Neural cell (in vitro differentiated cells): ENCODE results near the gene DNER. TPM values are rescaled to one million over a fixed set of nuclear protein-coding genes. Genes with fewer than 3 reads are reported as not detected.

ENCODE experiments used
- H2AFZ ChIP-seq: fragments of 200-600, 300-800 bp; sonication (generic), shearing (Covaris generic); 2 replicates; pipeline ENCODE4 v1.6.0; 2014; ENCODE audit warnings: low read depth, mild to moderate bottlenecking, antibody characterized with exemption, low read length, moderate library complexity
- H3F3A ChIP-seq: fragments of 200-600 bp; shearing (Covaris generic); 2 replicates; pipeline ENCODE4 v1.6.1; 2016; ENCODE audit warnings: mild to moderate bottlenecking, moderate library complexity, mixed read lengths, antibody characterized with exemption, low read length; ENCODE audit not compliant: insufficient read depth, poor library complexity, severe bottlenecking
- H3K27ac ChIP-seq: fragments of 200-600, 300-800 bp; sonication (generic), shearing (Covaris generic); 2 replicates; pipeline ENCODE4 v1.5.1; 2014; ENCODE audit warnings: mild to moderate bottlenecking, low read length, moderate library complexity
- H3K27me3 ChIP-seq: fragments of 300-800, 200-600 bp; sonication (generic), shearing (Covaris generic); 2 replicates; pipeline ENCODE4 v1.6.0; 2014; ENCODE audit warnings: mild to moderate bottlenecking, low read depth, low read length, moderate library complexity; ENCODE audit not compliant: insufficient read depth
- H3K36me3 ChIP-seq: fragments of 300-800, 200-600 bp; sonication (generic), shearing (Covaris generic); 2 replicates; pipeline ENCODE4 v1.5.1; 2014; ENCODE audit warnings: mild to moderate bottlenecking, antibody characterized with exemption, low read length, moderate library complexity; ENCODE audit not compliant: insufficient read depth
- H3K4me2 ChIP-seq: fragments of 300-800, 200-600 bp; sonication (generic), shearing (Covaris generic); 2 replicates; pipeline ENCODE4 v1.6.0; 2014; ENCODE audit warnings: mild to moderate bottlenecking, low read length
- H3K4me3 ChIP-seq: fragments of 300-800, 200-600 bp; sonication (generic), shearing (Covaris generic); 2 replicates; pipeline ENCODE4 v1.5.1; 2014; ENCODE audit warnings: mild to moderate bottlenecking, low read length, moderate library complexity
- H3K79me2 ChIP-seq: fragments of 200-600 bp; shearing (Covaris generic); replicated peaks from 2 replicates; pipeline ENCODE4 v1.6.0; 2014; ENCODE audit warnings: mild to moderate bottlenecking, low read length, moderate library complexity; ENCODE audit not compliant: insufficient read depth
- H3K9ac ChIP-seq: fragments of 300-800, 200-600 bp; sonication (generic), shearing (Covaris generic); 2 replicates; pipeline ENCODE4 v1.6.1; 2016; ENCODE audit warnings: mild to moderate bottlenecking, low read length, mixed read lengths
- H3K9me2 ChIP-seq: fragments of 200-600 bp; shearing (Covaris generic); 2 replicates; pipeline ENCODE4 v1.6.1; 2016; ENCODE audit warnings: mild to moderate bottlenecking, low read length, mixed read lengths; ENCODE audit not compliant: insufficient read depth
- H3K9me3 ChIP-seq: fragments of 200-600, 300-800 bp; sonication (generic), shearing (Covaris generic); 2 replicates; pipeline ENCODE4 v1.6.1; 2016; ENCODE audit warnings: mild to moderate bottlenecking, mixed run types, low read length, moderate library complexity, mixed read lengths
- H4K20me1 ChIP-seq: fragments of 200-600 bp; shearing (Covaris generic); 2 replicates; pipeline ENCODE4 v1.6.1; 2016; ENCODE audit warnings: mild to moderate bottlenecking, mixed run types; ENCODE audit not compliant: insufficient read depth
- EP300 ChIP-seq: fragments of 450-650 bp; conservative IDR thresholded peaks from 2 replicates; pipeline ENCODE4 v1.6.1; 2014; ENCODE audit warnings: antibody characterized with exemption, mild to moderate bottlenecking, moderate library complexity; ENCODE audit not compliant: poor library complexity, severe bottlenecking
- EZH2 ChIP-seq: fragments of 200-600, 300-800 bp; shearing (Covaris generic), sonication (generic); IDR thresholded peaks from 2 replicates; pipeline ENCODE4 v1.6.1; 2014; ENCODE audit warnings: antibody characterized with exemption, low read length, borderline replicate concordance, mild to moderate bottlenecking; ENCODE audit not compliant: insufficient read depth, poor library complexity, severe bottlenecking
- MXI1 ChIP-seq: fragments of 450-650 bp; conservative IDR thresholded peaks from 2 replicates; pipeline ENCODE4 v1.6.1; 2014; ENCODE audit warnings: antibody characterized with exemption, mild to moderate bottlenecking; ENCODE audit not compliant: poor library complexity, severe bottlenecking
- POLR2AphosphoS5 ChIP-seq: IDR thresholded peaks from 2 replicates; pipeline ENCODE4 v1.6.1; 2012
- RAD21 ChIP-seq: fragments of 450-650 bp; conservative IDR thresholded peaks from 2 replicates; pipeline ENCODE4 v1.6.1; 2014; ENCODE audit warnings: antibody characterized with exemption, mild to moderate bottlenecking, moderate library complexity
- SMC3 ChIP-seq: fragments of 450-650 bp; conservative IDR thresholded peaks from 2 replicates; pipeline ENCODE4 v1.6.1; 2014; ENCODE audit warnings: antibody characterized with exemption, mild to moderate bottlenecking, moderate library complexity; ENCODE audit not compliant: poor library complexity
- TAF1 ChIP-seq: IDR thresholded peaks from 2 replicates; pipeline ENCODE4 v1.6.1; 2012; ENCODE audit warnings: low read depth
- polyA plus RNA-seq: library from polyadenylated mRNA; depleted of rRNA; stranded (reverse); fragments of >200 nt; gene quantifications from 2 replicates; pipeline ENCODE4 v1.2.3, GENCODE V29; 2014
- TF ChIP-seq, protein P1 (sequence below): fragments of 450-650 bp; IDR thresholded peaks from 2 replicates; pipeline ENCODE4 v1.5.1; 2014; ENCODE audit warnings: antibody characterized with exemption, mild to moderate bottlenecking, moderate library complexity; ENCODE audit not compliant: poor library complexity, severe bottlenecking
- TF ChIP-seq, protein P2 (sequence below): IDR thresholded peaks from 2 replicates; pipeline ENCODE4 v1.6.1; 2012; ENCODE audit warnings: borderline replicate concordance

Gene DNER
- polyA plus RNA-seq, 1 donor from 2014 or later: 310 TPM

DNA sequence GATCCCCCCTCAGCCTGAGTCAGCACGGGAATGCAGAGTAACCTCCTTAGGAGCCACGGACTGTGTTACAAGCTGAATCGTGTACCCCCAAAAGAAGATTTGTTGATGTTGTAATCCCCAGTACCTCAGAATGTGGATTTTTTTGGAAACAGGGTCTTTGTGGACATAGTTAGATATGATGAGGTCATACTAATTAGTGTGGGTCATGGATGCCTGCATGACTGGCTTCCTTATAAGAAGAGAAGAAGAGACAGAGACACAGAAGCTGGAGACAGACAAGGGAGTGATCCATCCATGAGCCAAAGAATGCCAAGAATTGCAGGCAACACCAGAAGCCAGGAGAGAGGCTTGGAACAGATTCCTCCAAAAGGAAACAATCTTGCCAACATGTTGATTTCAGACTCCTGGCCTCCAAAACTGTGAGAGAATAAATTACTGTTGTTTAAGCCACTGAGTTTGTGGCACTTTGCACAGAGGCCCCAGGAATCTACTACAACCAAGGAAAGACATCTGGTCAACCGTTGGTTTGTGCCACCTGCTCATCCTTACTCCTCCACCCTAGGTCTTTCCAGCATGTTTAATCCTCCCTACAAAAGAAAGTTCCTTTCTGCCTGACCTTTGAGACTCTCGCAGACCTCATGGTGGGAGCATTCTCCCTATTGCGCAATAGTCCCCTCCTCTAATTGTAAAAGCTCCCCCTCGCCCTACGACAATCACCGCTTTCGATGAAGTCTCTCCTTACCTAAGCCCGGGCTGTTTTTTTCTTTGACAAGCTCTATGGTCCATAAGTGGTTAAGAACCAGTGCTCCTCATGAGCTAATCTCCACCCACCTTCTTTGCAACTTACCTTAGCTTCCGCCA lies 91.6 kb downstream of the DNER start:
- H3F3A ChIP-seq: no peaks in the 10 kb centered on the region
- no peaks in the 10 kb centered on the region for H3K27me3 ChIP-seq
- no peaks in the 10 kb centered on the region for H4K20me1 ChIP-seq
- no peaks in the 10 kb centered on the region for H3K9me2 ChIP-seq
- H2AFZ ChIP-seq: no peak overlapping the region
- peaks cover 25% of the 10 kb centered on the region for H3K79me2 ChIP-seq
- H3K27ac ChIP-seq: no peak overlapping the region
- H3K4me3 ChIP-seq: no peak overlapping the region
- H3K9ac ChIP-seq: no peak overlapping the region
- H3K36me3 ChIP-seq: no peaks in the 10 kb centered on the region
- no peak overlapping the region for H3K4me2 ChIP-seq
- H3K9me3 ChIP-seq: no peaks in the 10 kb centered on the region
- TF ChIP-seq SMC3 (no peak), EZH2 (no peak), POLR2AphosphoS5 (no peak), RAD21 (no peak), EP300 (no peak), TAF1 (no peak)
- TF ChIP-seq, protein P1, sequence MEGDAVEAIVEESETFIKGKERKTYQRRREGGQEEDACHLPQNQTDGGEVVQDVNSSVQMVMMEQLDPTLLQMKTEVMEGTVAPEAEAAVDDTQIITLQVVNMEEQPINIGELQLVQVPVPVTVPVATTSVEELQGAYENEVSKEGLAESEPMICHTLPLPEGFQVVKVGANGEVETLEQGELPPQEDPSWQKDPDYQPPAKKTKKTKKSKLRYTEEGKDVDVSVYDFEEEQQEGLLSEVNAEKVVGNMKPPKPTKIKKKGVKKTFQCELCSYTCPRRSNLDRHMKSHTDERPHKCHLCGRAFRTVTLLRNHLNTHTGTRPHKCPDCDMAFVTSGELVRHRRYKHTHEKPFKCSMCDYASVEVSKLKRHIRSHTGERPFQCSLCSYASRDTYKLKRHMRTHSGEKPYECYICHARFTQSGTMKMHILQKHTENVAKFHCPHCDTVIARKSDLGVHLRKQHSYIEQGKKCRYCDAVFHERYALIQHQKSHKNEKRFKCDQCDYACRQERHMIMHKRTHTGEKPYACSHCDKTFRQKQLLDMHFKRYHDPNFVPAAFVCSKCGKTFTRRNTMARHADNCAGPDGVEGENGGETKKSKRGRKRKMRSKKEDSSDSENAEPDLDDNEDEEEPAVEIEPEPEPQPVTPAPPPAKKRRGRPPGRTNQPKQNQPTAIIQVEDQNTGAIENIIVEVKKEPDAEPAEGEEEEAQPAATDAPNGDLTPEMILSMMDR: no peak

DNA sequence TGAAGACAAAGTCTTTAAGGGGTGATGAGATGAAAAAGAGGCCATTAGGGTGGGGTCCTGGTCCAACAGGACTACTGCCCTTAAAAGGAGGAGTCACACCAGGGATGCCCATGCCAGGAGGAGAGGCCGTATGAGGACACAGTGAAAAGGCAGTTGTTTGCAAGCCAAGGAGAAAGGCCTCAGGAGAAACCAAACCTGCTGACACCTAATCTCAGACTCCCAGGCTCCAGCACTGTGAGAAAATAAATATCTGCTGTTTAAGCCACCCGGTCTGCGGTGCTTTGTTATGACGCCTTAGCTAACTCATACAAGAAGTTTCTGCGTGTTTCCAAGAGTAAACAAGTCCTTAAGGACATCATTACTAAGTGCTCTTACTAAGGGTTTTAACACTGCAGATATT lies 93.6 kb downstream of the DNER start:
- Histone ChIP-seq H3K9me2 (no peaks in the 10 kb centered on the region), H3F3A (no peaks in the 10 kb centered on the region), H2AFZ (no peak overlapping the region), H3K36me3 (no peaks in the 10 kb centered on the region), H3K4me3 (peak overlapping the region; percentile 45), H3K4me2 (no peak overlapping the region), H3K27ac (peak overlapping the region; percentile 25), H3K9me3 (no peaks in the 10 kb centered on the region), H3K27me3 (no peaks in the 10 kb centered on the region), H3K79me2 (peaks cover 19% of the 10 kb centered on the region), H3K9ac (peak overlapping the region; percentile 20), H4K20me1 (no peaks in the 10 kb centered on the region)
- TF ChIP-seq MXI1 (no peak), RAD21 (no peak), EZH2 (no peak), TAF1 (no peak), POLR2AphosphoS5 (no peak), EP300 (no peak)
- TF ChIP-seq, protein P1: no peak
- TF ChIP-seq, protein P2, sequence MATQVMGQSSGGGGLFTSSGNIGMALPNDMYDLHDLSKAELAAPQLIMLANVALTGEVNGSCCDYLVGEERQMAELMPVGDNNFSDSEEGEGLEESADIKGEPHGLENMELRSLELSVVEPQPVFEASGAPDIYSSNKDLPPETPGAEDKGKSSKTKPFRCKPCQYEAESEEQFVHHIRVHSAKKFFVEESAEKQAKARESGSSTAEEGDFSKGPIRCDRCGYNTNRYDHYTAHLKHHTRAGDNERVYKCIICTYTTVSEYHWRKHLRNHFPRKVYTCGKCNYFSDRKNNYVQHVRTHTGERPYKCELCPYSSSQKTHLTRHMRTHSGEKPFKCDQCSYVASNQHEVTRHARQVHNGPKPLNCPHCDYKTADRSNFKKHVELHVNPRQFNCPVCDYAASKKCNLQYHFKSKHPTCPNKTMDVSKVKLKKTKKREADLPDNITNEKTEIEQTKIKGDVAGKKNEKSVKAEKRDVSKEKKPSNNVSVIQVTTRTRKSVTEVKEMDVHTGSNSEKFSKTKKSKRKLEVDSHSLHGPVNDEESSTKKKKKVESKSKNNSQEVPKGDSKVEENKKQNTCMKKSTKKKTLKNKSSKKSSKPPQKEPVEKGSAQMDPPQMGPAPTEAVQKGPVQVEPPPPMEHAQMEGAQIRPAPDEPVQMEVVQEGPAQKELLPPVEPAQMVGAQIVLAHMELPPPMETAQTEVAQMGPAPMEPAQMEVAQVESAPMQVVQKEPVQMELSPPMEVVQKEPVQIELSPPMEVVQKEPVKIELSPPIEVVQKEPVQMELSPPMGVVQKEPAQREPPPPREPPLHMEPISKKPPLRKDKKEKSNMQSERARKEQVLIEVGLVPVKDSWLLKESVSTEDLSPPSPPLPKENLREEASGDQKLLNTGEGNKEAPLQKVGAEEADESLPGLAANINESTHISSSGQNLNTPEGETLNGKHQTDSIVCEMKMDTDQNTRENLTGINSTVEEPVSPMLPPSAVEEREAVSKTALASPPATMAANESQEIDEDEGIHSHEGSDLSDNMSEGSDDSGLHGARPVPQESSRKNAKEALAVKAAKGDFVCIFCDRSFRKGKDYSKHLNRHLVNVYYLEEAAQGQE: no peak
